HEK293 (cell line): ENCODE results near the gene MARF1.

Source experiments
- FEZF1 ChIP-seq: fragments of 450-650 bp; formaldehyde crosslinking; IDR thresholded peaks from 2 replicates; pipeline ENCODE4 v1.5.1; 2016; ENCODE audit warnings: missing biosample characterization, missing genetic modification characterization
- KLF9 ChIP-seq: fragments of 450-650 bp; formaldehyde crosslinking; IDR thresholded peaks from 2 replicates; pipeline ENCODE4 v1.5.1; 2016; ENCODE audit warnings: missing biosample characterization, missing genetic modification characterization, low read depth
- OSR2 ChIP-seq: fragments of 450-650 bp; formaldehyde crosslinking; IDR thresholded peaks from 2 replicates; pipeline ENCODE4 v1.5.1; 2016; ENCODE audit warnings: missing biosample characterization, missing genetic modification characterization
- ZBTB7A ChIP-seq: fragments of 450-650 bp; formaldehyde crosslinking; IDR thresholded peaks from 2 replicates; pipeline ENCODE4 v1.5.1; 2016; ENCODE audit warnings: low read depth, missing biosample characterization, missing genetic modification characterization
- ZBTB8A ChIP-seq: fragments of 450-650 bp; formaldehyde crosslinking; IDR thresholded peaks from 2 replicates; pipeline ENCODE4 v1.5.1; 2016; ENCODE audit warnings: missing biosample characterization, missing genetic modification characterization
- ZFP69B ChIP-seq: fragments of 450-650 bp; formaldehyde crosslinking; IDR thresholded peaks from 2 replicates; pipeline ENCODE4 v1.5.1; 2016; ENCODE audit warnings: missing biosample characterization, missing genetic modification characterization
- ZNF174 ChIP-seq: fragments of 450-650 bp; formaldehyde crosslinking; IDR thresholded peaks from 2 replicates; pipeline ENCODE4 v1.5.0; 2017; ENCODE audit warnings: missing biosample characterization, mild to moderate bottlenecking, missing genetic modification characterization
- ZNF280D ChIP-seq: fragments of 450-650 bp; formaldehyde crosslinking; IDR thresholded peaks from 2 replicates; pipeline ENCODE4 v1.5.1; 2016; ENCODE audit warnings: missing biosample characterization, missing genetic modification characterization
- ZNF292 ChIP-seq: fragments of 450-650 bp; formaldehyde crosslinking; IDR thresholded peaks from 2 replicates; pipeline ENCODE4 v1.5.1; 2016; ENCODE audit warnings: low read depth, missing biosample characterization, missing genetic modification characterization, borderline replicate concordance
- ZNF302 ChIP-seq: fragments of 450-650 bp; formaldehyde crosslinking; IDR thresholded peaks from 2 replicates; pipeline ENCODE4 v1.5.1; 2016; ENCODE audit warnings: missing biosample characterization, missing genetic modification characterization, low read depth
- ZNF324 ChIP-seq: fragments of 450-650 bp; formaldehyde crosslinking; IDR thresholded peaks from 2 replicates; pipeline ENCODE4 v1.5.1; 2016; ENCODE audit warnings: missing biosample characterization, missing genetic modification characterization
- ZNF404 ChIP-seq: fragments of 450-650 bp; formaldehyde crosslinking; IDR thresholded peaks from 2 replicates; pipeline ENCODE4 v1.5.1; 2017; ENCODE audit warnings: missing biosample characterization, missing genetic modification characterization
- ZNF416 ChIP-seq: fragments of 450-650 bp; formaldehyde crosslinking; IDR thresholded peaks from 2 replicates; pipeline ENCODE4 v1.5.1; 2016; ENCODE audit warnings: missing biosample characterization, missing genetic modification characterization
- ZNF510 ChIP-seq: fragments of 450-650 bp; formaldehyde crosslinking; IDR thresholded peaks from 2 replicates; pipeline ENCODE4 v1.5.1; 2018; ENCODE audit warnings: mild to moderate bottlenecking, missing genetic modification characterization, missing biosample characterization; ENCODE audit not compliant: insufficient replicate concordance
- ZNF529 ChIP-seq: fragments of 450-650 bp; formaldehyde crosslinking; IDR thresholded peaks from 2 replicates; pipeline ENCODE4 v1.5.1; 2017; ENCODE audit warnings: missing genetic modification characterization, missing biosample characterization; ENCODE audit not compliant: insufficient replicate concordance
- ZNF580 ChIP-seq: fragments of 450-650 bp; formaldehyde crosslinking; IDR thresholded peaks from 2 replicates; pipeline ENCODE4 v1.5.1; 2016; ENCODE audit warnings: missing biosample characterization, missing genetic modification characterization
- ZNF629 ChIP-seq: fragments of 450-650 bp; formaldehyde crosslinking; IDR thresholded peaks from 2 replicates; pipeline ENCODE4 v1.5.1; 2017; ENCODE audit warnings: missing biosample characterization, missing genetic modification characterization
- ZNF664 ChIP-seq: fragments of 450-650 bp; formaldehyde crosslinking; IDR thresholded peaks from 2 replicates; pipeline ENCODE4 v1.5.1; 2016; ENCODE audit warnings: missing biosample characterization, missing genetic modification characterization
- ZNF76 ChIP-seq: fragments of 450-650 bp; formaldehyde crosslinking; IDR thresholded peaks from 2 replicates; pipeline ENCODE4; 2016; ENCODE audit warnings: low read depth, missing biosample characterization, missing genetic modification characterization, borderline replicate concordance
- ZNF843 ChIP-seq: fragments of 450-650 bp; formaldehyde crosslinking; IDR thresholded peaks from 2 replicates; pipeline ENCODE4 v1.5.1; 2016; ENCODE audit warnings: missing biosample characterization, missing genetic modification characterization
- ZXDB ChIP-seq: fragments of 450-650 bp; formaldehyde crosslinking; IDR thresholded peaks from 2 replicates; pipeline ENCODE4 v1.5.1; 2016; ENCODE audit warnings: missing biosample characterization, missing genetic modification characterization
- TF ChIP-seq, protein P1 (sequence below): fragments of 450-650 bp; formaldehyde crosslinking; optimal IDR thresholded peaks from 2 replicates; pipeline ENCODE3; 2016; ENCODE audit warnings: missing biosample characterization, mild to moderate bottlenecking, missing genetic modification characterization
- TF ChIP-seq, protein P2 (sequence below): fragments of 450-650 bp; formaldehyde crosslinking; IDR thresholded peaks from 2 replicates; pipeline ENCODE4 v1.5.1; 2016; ENCODE audit warnings: missing biosample characterization, missing genetic modification characterization
- TF ChIP-seq, protein P3 (sequence below): fragments of 450-650 bp; formaldehyde crosslinking; IDR thresholded peaks from 2 replicates; pipeline ENCODE4 v1.5.1; 2016; ENCODE audit warnings: missing biosample characterization, missing genetic modification characterization
- TF ChIP-seq, protein P4 (sequence below): fragments of 450-650 bp; formaldehyde crosslinking; IDR thresholded peaks from 2 replicates; pipeline ENCODE4 v1.5.1; 2016; ENCODE audit warnings: missing biosample characterization, missing genetic modification characterization
- TF ChIP-seq, protein P5 (sequence below): fragments of 450-650 bp; formaldehyde crosslinking; IDR thresholded peaks from 2 replicates; pipeline ENCODE4 v1.5.1; 2016; ENCODE audit warnings: missing biosample characterization, missing genetic modification characterization

Gene MARF1

GRCh38 chr16:15642557-15643047, 352 bp downstream of the MARF1 start (continued):
- TF ChIP-seq, protein P1, sequence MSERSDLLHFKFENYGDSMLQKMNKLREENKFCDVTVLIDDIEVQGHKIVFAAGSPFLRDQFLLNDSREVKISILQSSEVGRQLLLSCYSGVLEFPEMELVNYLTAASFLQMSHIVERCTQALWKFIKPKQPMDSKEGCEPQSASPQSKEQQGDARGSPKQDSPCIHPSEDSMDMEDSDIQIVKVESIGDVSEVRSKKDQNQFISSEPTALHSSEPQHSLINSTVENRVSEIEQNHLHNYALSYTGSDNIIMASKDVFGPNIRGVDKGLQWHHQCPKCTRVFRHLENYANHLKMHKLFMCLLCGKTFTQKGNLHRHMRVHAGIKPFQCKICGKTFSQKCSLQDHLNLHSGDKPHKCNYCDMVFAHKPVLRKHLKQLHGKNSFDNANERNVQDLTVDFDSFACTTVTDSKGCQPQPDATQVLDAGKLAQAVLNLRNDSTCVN (tag by site-specific recombination): peak; percentile 38
- TF ChIP-seq ZNF843 (tag by site-specific recombination): peak; percentile 52; the same call in 1 of the 2 replicates
- TF ChIP-seq, protein P2, sequence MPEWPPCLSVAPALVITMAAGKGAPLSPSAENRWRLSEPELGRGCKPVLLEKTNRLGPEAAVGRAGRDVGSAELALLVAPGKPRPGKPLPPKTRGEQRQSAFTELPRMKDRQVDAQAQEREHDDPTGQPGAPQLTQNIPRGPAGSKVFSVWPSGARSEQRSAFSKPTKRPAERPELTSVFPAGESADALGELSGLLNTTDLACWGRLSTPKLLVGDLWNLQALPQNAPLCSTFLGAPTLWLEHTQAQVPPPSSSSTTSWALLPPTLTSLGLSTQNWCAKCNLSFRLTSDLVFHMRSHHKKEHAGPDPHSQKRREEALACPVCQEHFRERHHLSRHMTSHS: no peak
- peak; percentile 66 for TF ChIP-seq ZXDB (tag by site-specific recombination)
- TF ChIP-seq ZNF174 (tag by site-specific recombination): no peak
- no peak for TF ChIP-seq ZNF280D (tag by site-specific recombination)
- no peak for TF ChIP-seq ZNF416 (tag by site-specific recombination)
- TF ChIP-seq ZNF529: no peak
- TF ChIP-seq FEZF1 (tag by site-specific recombination): peak; percentile 83
- TF ChIP-seq ZNF510 (tag by site-specific recombination): no peak
- TF ChIP-seq, protein P3, sequence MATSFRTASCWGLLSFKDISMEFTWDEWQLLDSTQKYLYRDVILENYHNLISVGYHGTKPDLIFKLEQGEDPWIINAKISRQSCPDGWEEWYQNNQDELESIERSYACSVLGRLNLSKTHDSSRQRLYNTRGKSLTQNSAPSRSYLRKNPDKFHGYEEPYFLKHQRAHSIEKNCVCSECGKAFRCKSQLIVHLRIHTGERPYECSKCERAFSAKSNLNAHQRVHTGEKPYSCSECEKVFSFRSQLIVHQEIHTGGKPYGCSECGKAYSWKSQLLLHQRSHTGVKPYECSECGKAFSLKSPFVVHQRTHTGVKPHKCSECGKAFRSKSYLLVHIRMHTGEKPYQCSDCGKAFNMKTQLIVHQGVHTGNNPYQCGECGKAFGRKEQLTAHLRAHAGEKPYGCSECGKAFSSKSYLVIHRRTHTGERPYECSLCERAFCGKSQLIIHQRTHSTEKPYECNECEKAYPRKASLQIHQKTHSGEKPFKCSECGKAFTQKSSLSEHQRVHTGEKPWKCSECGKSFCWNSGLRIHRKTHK (tag by site-specific recombination): no peak
- TF ChIP-seq ZNF580: peak; percentile 58; the same call in 1 of the 2 replicates
- TF ChIP-seq, protein P4, sequence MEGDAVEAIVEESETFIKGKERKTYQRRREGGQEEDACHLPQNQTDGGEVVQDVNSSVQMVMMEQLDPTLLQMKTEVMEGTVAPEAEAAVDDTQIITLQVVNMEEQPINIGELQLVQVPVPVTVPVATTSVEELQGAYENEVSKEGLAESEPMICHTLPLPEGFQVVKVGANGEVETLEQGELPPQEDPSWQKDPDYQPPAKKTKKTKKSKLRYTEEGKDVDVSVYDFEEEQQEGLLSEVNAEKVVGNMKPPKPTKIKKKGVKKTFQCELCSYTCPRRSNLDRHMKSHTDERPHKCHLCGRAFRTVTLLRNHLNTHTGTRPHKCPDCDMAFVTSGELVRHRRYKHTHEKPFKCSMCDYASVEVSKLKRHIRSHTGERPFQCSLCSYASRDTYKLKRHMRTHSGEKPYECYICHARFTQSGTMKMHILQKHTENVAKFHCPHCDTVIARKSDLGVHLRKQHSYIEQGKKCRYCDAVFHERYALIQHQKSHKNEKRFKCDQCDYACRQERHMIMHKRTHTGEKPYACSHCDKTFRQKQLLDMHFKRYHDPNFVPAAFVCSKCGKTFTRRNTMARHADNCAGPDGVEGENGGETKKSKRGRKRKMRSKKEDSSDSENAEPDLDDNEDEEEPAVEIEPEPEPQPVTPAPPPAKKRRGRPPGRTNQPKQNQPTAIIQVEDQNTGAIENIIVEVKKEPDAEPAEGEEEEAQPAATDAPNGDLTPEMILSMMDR: peak; percentile 91
- no peak for TF ChIP-seq ZNF404 (tag by site-specific recombination)
- no peak for TF ChIP-seq ZNF302 (tag by site-specific recombination)
- TF ChIP-seq OSR2 (tag by site-specific recombination): 0 out of 2 replicates have a peak, but pooled peaks have one; percentile 20
- TF ChIP-seq ZNF664: no peak
- TF ChIP-seq, protein P5, sequence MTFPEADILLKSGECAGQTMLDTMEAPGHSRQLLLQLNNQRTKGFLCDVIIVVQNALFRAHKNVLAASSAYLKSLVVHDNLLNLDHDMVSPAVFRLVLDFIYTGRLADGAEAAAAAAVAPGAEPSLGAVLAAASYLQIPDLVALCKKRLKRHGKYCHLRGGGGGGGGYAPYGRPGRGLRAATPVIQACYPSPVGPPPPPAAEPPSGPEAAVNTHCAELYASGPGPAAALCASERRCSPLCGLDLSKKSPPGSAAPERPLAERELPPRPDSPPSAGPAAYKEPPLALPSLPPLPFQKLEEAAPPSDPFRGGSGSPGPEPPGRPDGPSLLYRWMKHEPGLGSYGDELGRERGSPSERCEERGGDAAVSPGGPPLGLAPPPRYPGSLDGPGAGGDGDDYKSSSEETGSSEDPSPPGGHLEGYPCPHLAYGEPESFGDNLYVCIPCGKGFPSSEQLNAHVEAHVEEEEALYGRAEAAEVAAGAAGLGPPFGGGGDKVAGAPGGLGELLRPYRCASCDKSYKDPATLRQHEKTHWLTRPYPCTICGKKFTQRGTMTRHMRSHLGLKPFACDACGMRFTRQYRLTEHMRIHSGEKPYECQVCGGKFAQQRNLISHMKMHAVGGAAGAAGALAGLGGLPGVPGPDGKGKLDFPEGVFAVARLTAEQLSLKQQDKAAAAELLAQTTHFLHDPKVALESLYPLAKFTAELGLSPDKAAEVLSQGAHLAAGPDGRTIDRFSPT (tag by site-specific recombination): no peak
- TF ChIP-seq KLF9: no peak
- TF ChIP-seq ZBTB8A: 0 out of 2 replicates have a peak, but pooled peaks have one; percentile 15
- TF ChIP-seq ZBTB7A (tag by site-specific recombination): peak; percentile 44; the same call in 1 of the 2 replicates
- TF ChIP-seq ZNF292 (tag by site-specific recombination): no peak
- TF ChIP-seq ZNF629 (tag by site-specific recombination): peak; percentile 25; the same call in 1 of the 2 replicates
- peak; percentile 68 for TF ChIP-seq ZNF324 (tag by site-specific recombination)
- TF ChIP-seq ZFP69B (tag by site-specific recombination): peak; percentile 98
- no peak for TF ChIP-seq ZNF76 (tag by site-specific recombination)
